Stimulated activated CD4-positive, alpha-beta T cell treated with anti-CD3 and anti-CD28 coated beads, Interleukin-1b, Interleukin-23, amount 100 ng/mL, for 4 hours (primary cell): Measurements from ENCODE around the gene MTFP1.
"Not testable (repeated sequence)": the region's sequence is repeated elsewhere in the genome, so short reads cannot be mapped to it uniquely, and the experiment has no call there.

Experiments
- DNase-seq, 2 donors: peaks; one replicate each; pipeline ENCODE4 v3.0.0-alpha.2; 2020; ENCODE audit warnings: low read depth in 2 of 2

Gene MTFP1

DNA sequence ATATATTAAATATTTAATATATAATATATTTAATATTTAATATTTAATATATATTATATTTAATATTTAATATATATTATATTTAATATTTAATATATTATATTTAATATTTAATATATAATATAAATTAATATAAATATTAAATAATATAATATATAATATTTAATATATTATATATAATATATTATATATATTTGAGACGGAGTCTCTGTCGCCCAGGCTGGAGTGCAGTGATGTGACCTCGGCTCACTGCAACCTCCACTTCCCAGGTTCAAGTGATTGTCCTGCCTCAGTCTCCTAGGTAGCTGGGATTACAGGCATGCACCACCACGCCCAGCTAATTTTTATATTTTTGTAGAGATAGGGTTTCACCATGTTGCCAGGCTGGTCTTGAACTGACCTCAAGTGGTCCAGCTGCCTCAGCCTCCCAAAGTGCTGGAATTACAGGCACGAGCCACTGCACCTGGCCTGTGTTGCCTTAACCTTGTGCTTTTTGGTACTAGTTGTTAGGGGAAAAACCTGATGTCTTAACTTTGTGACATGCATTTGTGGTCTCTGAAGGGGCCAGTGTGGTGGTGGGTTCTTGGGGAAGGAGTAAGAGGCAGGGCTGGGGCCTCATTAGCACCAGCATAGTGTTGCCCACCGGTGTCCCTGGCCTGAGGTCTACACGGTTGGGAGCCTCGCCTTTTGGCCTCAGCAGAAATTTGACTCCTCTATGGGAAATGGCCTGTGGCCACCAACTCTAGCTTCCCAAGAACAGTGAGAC is 29.7 kb downstream of the MTFP1 start:
- no peak for DNase-seq

DNA sequence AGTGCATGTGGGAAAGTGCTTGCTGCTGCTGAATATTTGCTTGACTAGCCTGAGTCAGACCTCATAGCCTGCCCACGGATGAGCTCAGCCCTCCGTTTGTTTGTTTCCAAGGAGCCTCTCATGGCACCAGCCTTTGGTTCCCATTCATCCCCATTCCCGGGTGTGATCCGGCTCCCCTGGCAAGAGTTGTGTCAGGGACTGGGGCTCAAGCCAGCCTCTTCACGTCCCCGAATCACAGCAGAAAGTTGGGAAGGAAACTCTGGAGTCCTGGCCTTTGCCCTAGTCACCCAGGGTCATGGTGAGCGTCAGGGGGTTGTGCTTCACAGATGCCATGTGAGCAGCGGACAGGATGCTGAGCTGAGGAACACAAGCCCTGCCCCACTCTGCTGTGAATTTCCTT is 32.4 kb downstream of the MTFP1 start:
- no peak for DNase-seq

DNA sequence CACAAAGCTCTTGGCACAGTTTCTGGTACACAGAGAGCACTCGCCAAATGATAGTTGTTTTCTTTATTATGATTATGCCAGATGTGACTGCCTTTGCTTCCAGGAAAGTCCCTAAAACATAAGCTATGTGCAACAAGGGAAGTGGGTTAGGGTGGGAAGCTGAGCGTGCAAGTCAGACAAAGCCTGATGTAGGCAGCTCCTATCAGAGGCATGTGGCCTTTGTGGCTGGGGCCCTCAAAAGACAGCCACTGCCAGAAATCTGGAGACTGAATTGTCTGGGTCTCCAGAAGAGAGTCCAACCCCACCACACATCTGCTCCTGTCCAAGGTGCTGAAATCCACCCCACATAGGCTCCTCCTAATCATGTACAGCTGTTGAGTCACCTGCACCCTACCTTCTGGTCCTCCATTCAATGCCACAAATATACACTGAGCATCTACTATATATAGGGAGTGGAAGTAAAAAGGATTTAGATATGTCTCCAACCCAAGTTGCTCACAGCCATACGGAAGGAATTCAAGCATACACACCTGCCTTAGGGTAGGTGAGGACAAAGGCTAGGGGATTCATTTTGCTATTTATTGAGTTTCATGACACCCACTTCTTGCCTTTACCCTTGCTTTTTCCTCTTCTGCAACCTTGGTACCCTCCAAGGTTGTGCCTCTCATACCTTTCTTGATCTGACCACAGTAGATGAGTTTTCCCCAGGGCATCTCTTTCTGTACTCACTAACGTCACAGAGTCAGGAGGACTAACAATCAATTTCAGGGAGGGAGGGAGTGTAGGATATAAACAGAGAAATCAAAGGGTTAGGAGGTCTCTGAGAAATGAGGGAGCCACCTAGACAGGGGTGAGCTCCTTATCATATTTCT is 33.8 kb downstream of the MTFP1 start:
- DNase-seq = no peak

DNA sequence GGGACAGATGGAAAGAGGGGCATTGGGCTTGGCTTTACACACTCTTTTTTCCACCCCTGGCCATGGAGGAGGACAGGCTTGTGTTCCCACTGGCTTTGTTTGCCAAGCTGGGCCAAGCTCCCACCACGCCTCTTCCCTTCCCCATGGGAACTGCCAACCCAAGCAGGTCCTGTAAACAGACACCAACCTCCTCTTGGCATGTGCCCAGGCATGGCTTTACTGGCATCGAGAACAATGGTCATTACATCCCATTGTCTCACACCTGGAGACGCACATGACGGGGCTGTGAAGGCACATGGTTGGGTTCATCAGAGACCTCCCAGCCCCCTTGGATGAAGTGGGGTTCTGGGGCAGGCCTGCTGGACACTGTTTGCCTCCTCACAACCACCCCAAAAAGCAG is 34.6 kb downstream of the MTFP1 start:
- no peak for DNase-seq

DNA sequence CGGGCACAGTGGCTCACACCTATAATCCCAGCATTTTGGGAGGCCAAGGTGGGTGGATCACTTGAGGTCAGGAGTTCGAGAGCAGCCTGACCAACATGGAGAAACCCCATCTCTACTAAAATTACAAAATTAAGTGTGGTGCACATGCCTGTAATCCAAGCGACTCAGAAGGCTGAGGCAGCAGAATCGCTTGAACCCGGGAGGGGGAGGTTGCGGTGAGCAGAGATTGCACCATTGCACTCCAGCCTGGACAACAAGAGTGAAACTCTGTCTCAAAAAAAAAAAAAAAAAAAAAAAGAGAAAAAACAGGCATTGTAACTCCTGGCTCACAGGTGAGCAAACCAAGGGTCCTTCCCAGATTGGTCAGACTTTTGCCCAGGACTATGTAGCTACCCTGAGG is 35.0 kb downstream of the MTFP1 start:
- DNase-seq = not testable (repeated sequence)

DNA sequence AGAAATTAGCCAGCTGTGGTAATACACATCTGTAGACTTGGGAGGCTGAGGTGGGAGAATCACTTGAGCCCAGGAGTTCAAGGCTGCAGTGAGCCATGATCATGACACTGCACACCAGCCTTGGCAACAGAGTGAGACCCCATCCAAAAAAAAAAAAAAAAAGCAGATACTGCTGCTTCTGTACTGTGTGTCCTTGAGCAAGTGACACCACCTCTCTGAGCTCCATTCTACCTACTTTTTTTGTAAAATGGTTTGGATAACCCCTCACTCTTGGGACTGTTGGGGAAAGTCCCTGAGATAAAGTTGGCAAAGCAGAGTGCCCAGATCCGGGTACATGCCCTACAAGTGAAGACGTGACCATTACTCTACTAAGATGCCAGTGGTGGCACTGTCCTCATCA is 43.6 kb downstream of the MTFP1 start:
- DNase-seq = no peak

DNA sequence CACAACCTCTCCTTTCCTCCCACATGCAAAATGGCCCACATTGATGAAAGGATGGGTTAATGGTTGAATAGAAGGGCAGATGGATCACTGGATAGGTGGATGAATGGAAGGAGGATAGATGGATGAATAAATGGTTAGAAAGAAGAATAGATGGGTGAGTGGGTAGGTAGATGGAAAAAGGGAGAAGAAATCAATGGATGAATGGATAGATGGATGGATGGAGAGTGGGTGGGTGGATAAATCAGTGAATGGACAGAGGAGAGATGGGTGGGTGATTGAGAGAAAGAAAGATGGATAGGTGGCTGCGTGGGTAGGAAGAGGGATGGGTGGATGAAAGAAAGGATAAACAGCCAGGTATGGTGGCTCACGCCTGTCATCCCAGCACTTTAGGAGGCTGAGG is 45.1 kb downstream of the MTFP1 start:
- DNase-seq = no peak

DNA sequence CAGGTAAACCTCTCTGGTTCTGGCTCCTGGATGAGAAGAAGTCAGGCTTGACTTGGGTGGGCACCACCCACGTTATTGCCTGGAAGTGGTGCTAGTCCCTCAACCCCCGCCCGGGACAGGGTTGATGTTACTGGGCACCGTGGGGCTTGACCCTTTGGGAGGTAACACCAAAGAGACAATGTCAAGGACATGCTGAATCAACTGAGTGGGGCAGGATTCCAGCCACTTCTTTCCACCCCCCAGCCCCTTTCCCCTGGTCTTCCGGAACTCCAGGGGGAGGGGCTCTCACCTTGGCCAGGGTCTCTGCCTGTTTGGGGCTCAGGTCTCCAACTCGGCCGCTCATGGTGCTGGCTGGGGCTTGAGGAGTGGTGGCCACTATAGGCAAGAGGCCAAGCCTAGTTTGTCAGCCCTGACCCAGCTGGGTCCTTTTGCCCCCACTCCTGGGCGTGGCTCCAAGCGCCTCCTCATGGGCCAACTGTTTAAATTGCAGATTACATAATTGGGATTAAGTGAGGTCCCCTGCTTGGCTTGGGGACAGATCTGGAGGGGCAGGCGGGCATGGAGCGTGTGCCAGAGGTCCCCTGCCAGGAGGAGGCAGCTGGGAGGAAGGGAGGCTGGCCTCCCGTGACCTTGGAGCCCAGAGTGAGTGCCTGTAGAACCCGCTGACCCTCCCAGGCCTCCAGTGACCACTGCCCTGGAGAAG is 46.2 kb downstream of the MTFP1 start, which contains the start of gene SEC14L3:
SEC14L3 (minus strand) TSS at position 402 of the 703 bp plus-strand sequence; CDS start at position 343, 59 bp downstream.
- DNase-seq = no peak

DNA sequence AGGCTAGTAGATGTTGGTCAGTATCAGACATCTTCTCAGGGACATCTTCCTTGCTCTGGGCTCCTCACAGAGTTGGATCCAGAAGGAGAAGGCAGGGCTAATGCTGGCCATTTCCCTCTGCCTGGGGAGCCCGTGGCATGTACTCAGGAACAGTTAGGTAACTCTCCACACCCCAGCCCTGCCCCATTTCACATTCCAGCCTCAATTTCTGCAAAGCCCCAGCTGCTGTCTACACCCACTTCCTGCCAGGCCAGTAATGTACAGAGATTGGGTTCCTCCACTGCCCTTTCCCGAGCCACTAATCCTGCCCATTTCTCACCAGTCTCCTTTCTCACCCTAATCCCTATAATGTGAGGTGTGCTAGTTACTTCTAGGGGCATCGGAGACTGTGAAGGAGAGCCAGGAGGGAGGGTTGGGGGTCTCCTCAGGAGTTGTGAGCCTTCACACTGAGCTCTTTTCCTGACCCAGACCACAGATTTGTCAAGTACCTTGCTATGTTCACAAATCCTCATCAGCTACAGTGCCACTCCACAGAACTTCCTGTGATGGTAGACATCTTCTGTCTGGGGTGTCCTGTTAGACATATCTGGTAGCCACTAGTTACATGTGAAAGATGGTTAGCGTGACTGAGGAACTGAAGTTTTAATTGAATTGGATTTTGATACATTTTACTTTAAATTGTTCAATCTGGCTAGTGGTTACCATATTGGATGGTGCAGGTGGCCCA is 47.6 kb downstream of the MTFP1 start:
- no peak for DNase-seq

DNA sequence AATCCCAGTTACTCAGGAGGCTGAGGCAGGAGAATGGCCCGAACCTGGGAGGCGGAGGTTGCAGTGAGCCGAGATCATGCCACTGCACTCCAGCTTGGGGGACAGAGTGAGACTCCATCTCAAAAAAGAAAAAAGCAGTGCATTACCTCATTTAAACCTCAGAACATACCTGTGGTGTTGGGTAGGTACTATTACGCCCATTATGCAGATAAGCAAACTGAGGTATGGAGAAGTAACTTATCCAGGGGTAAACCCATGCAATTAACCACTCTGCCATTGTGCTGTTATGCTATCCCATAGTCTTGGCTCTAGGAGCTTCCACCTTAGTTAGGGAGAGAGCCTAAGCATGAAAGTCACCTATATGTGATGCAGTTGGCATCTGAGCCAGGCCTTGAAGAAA is 48.6 kb downstream of the MTFP1 start:
- DNase-seq = no peak

DNA sequence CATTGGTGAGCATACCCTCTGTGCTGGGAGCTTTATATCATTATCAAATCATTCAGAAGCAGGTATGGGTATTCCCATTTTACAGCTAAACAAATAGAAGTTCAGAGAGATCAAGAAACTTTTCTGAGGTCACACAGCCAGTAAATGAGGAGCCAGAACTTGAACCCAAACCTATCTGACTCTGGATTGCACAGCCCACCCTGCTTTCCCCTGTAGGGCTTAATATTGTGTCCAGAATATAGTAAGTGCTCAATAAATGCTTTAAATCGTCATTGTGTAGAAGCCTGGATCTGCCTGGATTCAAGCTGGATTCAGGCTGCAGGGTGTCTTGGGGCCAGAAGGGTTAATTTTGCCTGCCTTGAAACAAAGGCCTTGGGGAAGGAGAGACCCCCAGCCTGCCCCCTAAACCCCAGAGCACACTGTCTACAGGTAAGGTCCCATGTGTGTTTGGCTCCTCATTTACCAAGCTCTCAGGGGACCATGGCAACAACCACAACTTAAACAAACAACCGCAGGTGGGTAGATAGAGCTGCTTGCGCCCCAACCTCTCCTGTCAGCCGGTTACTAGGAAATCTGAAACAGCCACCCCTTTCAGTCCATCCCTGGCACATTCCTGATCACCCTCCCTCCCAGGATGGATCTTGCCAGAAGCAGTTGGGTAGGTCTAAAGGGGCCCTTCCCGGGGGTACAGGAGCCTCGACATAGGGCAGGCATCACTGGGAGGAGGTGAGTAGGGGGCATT is 49.3 kb downstream of the MTFP1 start:
- DNase-seq = no peak
